LNCaP clone FGC (cell line): Measurements from ENCODE around the gene SORCS2.
A peak's percentile ranks its signal among the peaks of the same experiment; 100 is the strongest.

Source experiments
- DNase-seq: peaks from one replicate; pipeline ENCODE4 v3.0.0-alpha.2; 2011; ENCODE audit warnings: low read depth
- H3K4me3 ChIP-seq: 2 replicates; pipeline ENCODE4 v1.5.1; 2011; ENCODE audit warnings: mild to moderate bottlenecking, low read depth, low read length, control low read depth
- TF ChIP-seq, protein P1 (sequence below): IDR thresholded peaks from 2 replicates; pipeline ENCODE4 v1.5.1; 2012; ENCODE audit warnings: mild to moderate bottlenecking; ENCODE audit not compliant: control insufficient read depth, insufficient read depth; ENCODE audit errors: extremely low read depth

SORCS2 gene

DNA sequence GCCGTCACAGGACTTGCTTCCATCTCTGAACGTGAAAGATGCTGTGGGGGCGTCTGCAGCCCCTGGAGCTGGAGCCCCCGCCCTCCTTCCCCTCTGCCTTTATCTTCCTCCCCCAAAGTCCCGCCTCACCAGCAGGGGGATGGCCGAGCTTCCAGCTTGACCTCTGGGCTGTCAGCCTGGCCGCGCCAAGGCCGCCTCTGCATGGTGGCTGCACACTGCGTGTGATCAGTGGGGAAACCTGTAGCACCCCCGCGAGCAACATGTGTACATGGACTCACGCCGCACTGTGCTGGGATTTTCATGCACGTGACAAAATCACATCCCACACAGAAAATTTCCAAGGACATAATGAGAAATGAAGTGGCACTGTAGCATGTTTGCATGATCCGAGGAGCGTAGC is 268.9 kb downstream of the SORCS2 start:
- no peak overlapping the region for H3K4me3 ChIP-seq
- no peak for DNase-seq
- TF ChIP-seq, protein P1, sequence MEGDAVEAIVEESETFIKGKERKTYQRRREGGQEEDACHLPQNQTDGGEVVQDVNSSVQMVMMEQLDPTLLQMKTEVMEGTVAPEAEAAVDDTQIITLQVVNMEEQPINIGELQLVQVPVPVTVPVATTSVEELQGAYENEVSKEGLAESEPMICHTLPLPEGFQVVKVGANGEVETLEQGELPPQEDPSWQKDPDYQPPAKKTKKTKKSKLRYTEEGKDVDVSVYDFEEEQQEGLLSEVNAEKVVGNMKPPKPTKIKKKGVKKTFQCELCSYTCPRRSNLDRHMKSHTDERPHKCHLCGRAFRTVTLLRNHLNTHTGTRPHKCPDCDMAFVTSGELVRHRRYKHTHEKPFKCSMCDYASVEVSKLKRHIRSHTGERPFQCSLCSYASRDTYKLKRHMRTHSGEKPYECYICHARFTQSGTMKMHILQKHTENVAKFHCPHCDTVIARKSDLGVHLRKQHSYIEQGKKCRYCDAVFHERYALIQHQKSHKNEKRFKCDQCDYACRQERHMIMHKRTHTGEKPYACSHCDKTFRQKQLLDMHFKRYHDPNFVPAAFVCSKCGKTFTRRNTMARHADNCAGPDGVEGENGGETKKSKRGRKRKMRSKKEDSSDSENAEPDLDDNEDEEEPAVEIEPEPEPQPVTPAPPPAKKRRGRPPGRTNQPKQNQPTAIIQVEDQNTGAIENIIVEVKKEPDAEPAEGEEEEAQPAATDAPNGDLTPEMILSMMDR = no peak

DNA sequence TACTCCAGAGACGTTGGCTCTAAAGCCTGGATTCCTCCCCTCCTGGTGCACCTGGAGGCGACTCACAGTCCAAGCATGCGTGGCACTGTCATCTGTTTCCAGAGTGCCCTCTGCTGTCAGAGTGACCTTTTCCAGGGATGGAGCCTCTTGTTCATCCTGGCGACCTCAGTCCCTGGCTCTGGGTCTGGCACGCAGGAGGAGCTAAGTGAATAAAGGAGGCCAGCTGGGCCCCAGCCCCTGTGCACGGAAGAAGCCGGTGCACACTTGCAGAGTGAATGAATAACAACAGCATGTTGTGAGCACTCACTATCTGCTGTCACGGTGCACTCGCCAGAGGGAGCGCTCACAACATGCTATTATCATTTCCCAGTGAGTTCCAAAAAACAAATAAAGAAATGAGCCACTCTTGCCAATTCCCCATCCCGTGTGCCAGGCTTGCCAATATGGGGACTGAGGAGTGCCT is 270.2 kb downstream of the SORCS2 start:
- DNase-seq = peak; percentile 54
- no peak overlapping the region for H3K4me3 ChIP-seq
- TF ChIP-seq, protein P1 = peak; percentile 72

DNA sequence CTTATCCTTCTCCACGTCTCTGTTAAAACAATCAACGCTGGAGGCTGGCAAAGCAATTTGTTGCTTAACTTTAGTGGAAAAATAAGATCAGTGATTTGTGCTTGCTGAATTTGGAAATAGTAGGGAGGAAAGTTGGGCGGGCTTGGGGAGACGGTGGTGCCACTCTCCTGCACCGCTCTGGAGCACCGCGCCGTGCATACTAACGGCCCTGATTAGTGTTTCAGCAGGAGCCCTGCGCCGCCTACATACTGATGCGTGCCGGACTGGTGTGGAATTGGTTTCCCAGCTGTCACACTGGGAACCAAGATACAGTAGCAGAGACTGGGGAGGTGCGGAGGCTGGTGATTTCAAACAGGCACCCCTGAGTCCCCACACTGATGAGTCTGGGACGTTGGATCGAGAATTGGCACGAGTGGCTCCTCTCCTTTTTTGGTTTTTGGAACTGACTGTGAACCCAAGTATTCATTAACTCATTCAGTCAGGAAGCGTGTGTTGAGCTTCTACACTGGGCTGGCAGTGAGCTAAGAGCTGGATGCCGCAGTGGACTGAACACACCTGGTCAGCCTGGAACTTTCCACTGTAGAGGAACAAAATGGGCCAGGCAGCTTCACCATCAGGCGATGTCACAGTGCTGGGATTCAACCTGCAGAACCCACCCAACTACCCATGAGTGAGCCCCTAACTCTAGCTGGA is 271.4 kb downstream of the SORCS2 start:
- TF ChIP-seq, protein P1 = no peak
- no peak for DNase-seq
- no peak overlapping the region for H3K4me3 ChIP-seq

DNA sequence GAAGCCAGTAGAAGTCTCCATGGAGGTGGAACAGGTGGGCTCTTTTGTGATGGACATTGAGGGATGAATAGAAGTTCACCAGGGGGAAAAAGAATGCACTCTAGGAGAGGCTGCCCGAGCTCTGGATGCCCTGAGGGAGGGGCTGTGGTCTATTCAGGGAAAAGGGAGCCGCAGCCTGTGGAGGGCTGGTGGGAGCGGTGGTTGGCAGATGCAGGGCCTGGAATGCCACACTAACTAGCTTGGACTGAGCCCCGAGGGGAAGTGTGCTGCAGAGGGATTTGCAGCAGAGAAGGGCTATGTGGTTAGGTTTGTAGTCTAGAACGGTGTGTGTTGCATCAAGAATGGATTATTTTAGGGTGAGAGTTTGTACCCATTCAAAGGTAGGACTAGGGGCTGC is 271.9 kb downstream of the SORCS2 start:
- H3K4me3 ChIP-seq = no peak overlapping the region
- no peak for DNase-seq
- TF ChIP-seq, protein P1 = no peak

DNA sequence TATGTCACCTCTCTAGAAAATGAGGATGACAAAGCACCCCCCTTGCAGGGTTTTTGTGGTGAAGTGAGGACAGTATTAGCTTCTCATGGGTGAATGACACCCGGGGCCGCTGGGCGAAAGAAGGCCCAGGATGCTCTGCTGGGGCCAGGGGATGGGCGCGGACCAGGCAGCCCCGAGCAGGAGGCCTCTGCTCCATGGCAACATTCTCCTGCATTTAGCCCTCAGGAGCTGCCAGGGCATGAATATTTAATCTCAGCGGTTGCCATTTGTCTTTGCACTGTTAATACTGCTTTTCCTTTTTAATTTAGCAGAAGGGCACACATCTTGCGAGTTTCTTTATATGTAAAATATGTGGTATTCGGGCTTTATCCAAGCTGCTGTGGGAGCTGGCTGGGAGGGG is 272.7 kb downstream of the SORCS2 start:
- H3K4me3 ChIP-seq = no peak overlapping the region
- DNase-seq = no peak
- TF ChIP-seq, protein P1 = no peak

DNA sequence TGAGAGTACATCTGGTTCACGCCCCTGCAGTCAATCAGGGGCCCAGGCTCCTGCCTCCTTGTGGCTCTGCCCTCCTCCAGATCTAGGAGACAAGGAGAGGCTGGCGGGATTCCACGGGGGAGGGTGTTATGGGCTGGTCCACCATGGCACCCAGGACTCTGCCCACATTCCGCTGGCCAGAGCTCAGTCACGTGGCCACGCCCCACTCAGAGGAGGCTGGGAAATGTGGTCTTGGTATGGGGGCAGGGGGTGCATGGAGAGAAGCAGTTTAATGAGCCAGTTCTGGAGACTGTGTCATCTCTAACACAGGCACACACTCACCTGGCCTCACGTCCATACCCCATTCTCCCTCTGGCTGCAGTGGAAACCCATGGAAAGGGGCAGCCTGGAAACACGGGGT is 273.9 kb downstream of the SORCS2 start:
- TF ChIP-seq, protein P1 = no peak
- H3K4me3 ChIP-seq = no peak overlapping the region
- DNase-seq = no peak

DNA sequence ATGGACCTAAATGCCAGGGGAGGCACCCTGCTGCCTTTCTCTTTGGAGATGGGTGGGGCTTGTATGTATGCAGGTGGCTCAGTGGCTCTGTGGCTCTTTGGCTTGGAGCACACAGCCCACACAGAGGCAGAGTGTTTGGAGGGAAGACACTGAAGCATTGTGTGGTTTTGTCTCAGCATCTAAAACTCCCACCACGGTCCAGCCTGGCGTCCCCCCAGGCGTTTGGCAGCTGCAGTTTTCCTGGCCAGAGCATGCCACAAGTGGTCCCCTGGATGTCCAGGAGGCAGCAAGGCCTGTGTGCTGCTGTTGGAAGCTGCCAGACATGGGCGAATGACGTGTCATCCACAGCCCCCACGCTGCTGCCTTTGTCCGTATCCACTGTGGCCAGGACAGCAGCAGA is 274.6 kb downstream of the SORCS2 start:
- no peak overlapping the region for H3K4me3 ChIP-seq
- no peak for DNase-seq
- TF ChIP-seq, protein P1 = no peak
